ENCODE measurements around the gene THSD4. TPM values are rescaled to one million over a fixed set of nuclear protein-coding genes. Genes with fewer than 3 reads are reported as not detected.

Gene THSD4
- polyA plus RNA-seq, 1 donor (not counting 4 experiments of a cell fraction or from before 2014, with no cell fraction given) = 24.5 TPM

DNA sequence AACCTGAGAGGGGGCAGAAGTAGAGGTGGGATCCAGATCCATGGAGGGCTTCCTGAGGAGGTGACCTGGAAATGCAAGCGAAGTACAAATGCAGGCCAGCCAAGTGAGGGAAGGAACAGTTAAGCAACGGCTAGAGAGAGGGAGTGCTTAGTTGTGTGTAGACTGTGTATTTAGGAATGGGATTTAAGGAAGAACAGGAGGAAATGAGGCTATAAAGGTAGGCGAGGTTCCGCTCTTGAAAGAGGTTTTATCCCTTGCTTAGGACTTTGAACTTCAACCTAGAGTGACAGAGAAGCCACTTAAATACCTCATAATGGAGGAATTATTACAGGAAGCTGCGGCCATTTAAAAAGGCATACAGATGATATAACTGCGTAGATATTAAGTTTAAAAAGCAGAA lies 295.1 kb downstream of the THSD4 start:
- no peak for FAIRE-seq

DNA sequence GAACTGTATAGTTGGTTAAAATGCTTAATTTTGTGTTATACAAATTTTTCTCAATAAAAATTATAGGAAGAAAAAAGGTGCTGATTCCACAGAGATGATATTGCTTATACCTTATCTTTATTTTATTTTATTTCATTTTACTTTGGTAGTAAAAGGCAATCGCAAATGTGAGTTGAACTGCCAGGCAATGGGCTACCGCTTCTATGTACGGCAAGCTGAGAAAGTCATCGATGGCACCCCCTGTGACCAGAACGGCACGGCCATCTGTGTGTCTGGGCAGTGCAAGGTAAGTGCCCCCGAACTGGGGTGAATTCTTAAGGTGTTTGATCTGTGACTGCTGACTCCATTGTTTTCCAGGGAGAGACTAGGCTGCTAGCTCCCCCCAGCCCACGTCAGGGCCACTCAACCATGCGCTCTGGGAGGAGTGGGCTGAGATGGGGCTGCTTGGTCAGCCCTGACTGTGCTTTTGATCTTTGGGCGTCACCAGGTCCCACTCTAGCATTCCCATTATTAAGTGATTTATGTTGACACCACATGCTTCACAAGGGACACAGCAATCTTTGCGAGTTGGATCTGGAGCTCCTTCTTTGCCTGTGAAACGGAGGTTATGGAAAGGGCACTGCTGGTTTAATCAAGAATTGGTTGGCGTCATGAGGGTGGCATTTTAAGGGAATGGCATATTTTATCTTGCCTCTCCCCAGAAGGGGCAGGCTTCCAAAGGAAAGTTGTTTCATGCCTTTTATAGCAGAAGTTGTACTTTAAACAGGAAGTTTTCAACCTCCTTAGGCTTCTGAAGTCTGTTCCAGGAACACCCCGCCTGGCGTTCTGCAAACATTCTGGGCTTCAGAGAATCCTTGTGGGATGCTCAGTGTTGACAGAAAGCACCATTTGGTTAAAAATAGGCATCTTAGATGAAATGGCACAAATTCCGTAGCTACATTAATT lies 296.5 kb downstream of the THSD4 start:
- Histone ChIP-seq H3K36me3 (ENCODE audit: control insufficient read depth in 2 of 2, extremely low read depth in 1 of 2, insufficient read depth in 2 of 2, low read length in 2 of 2) (peaks cover 4 to 6% of the 10 kb centered on the region in 2 experiments), H3K27me3 (ENCODE audit: control insufficient read depth, extremely low read depth, insufficient read depth, low read length) (no peaks in the 10 kb centered on the region), H3K9me1 (ENCODE audit: control insufficient read depth, extremely low read depth, insufficient read depth, low read length) (no peaks in the 10 kb centered on the region), H3K9me3 (ENCODE audit: control insufficient read depth, low read depth, low read length) (no peaks in the 10 kb centered on the region), H3K4me1 (ENCODE audit: control insufficient read depth, extremely low read depth, insufficient read depth, low read length) (no peaks in the 10 kb centered on the region), H3K27ac (ENCODE audit: control insufficient read depth, insufficient read depth, low read length) (no peak overlapping the region), H3K4me2 (ENCODE audit: control insufficient read depth, extremely low read depth, insufficient read depth, low read depth, low read length) (no peak overlapping the region), H3K4me3 (ENCODE audit: control insufficient read depth in 2 of 3, extremely low read depth in 1 of 3, insufficient read depth in 2 of 3, low read depth in 1 of 3, low read length in 3 of 3) (no peak overlapping the region), H3K9ac (ENCODE audit: control insufficient read depth, extremely low read depth, insufficient read depth, low read length) (no peak overlapping the region), H2AFZ (ENCODE audit: control insufficient read depth, low read length) (no peak overlapping the region), H3K79me2 (ENCODE audit: control insufficient read depth, insufficient read depth, low read length) (no peaks in the 10 kb centered on the region), H4K20me1 (ENCODE audit: control insufficient read depth, extremely low read depth, insufficient read depth, low read length) (no peaks in the 10 kb centered on the region)
- TF ChIP-seq EZH2 (IDR thresholded peaks at IDR 0.05; ENCODE audit: low read length) = no peak
- TF ChIP-seq, protein P1, sequence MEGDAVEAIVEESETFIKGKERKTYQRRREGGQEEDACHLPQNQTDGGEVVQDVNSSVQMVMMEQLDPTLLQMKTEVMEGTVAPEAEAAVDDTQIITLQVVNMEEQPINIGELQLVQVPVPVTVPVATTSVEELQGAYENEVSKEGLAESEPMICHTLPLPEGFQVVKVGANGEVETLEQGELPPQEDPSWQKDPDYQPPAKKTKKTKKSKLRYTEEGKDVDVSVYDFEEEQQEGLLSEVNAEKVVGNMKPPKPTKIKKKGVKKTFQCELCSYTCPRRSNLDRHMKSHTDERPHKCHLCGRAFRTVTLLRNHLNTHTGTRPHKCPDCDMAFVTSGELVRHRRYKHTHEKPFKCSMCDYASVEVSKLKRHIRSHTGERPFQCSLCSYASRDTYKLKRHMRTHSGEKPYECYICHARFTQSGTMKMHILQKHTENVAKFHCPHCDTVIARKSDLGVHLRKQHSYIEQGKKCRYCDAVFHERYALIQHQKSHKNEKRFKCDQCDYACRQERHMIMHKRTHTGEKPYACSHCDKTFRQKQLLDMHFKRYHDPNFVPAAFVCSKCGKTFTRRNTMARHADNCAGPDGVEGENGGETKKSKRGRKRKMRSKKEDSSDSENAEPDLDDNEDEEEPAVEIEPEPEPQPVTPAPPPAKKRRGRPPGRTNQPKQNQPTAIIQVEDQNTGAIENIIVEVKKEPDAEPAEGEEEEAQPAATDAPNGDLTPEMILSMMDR (optimal IDR thresholded peaks at IDR 0.05 in 1 of 3, IDR thresholded peaks at IDR 0.05 in 1 of 3, conservative IDR thresholded peaks at IDR 0.05 in 1 of 3; ENCODE audit: extremely low read depth in 1 of 3, insufficient read depth in 2 of 3, low read length in 3 of 3) = no peak
- no peak for FAIRE-seq
- no peak for DNase-seq (ENCODE audit: low read depth, low spot score)
- dilution Hi-C loops (cut with MboI; ENCODE audit: extremely low pct_ligation_motif_present, low sequenced_read_pairs) = no loop called here

More for the DNA sequence above, 295.1 kb downstream of the THSD4 start:
- Histone ChIP-seq H4K20me1 (ENCODE audit: control insufficient read depth, extremely low read depth, insufficient read depth, low read length) (no peaks in the 10 kb centered on the region), H3K79me2 (ENCODE audit: control insufficient read depth, insufficient read depth, low read length) (no peaks in the 10 kb centered on the region), H3K4me2 (ENCODE audit: control insufficient read depth, extremely low read depth, insufficient read depth, low read depth, low read length) (no peak overlapping the region), H2AFZ (ENCODE audit: control insufficient read depth, low read length) (no peak overlapping the region), H3K27ac (ENCODE audit: control insufficient read depth, insufficient read depth, low read length) (no peak overlapping the region), H3K9ac (ENCODE audit: control insufficient read depth, extremely low read depth, insufficient read depth, low read length) (no peak overlapping the region), H3K9me3 (ENCODE audit: control insufficient read depth, low read depth, low read length) (no peaks in the 10 kb centered on the region), H3K4me3 (ENCODE audit: control insufficient read depth in 2 of 3, extremely low read depth in 1 of 3, insufficient read depth in 2 of 3, low read depth in 1 of 3, low read length in 3 of 3) (no peak overlapping the region), H3K9me1 (ENCODE audit: control insufficient read depth, extremely low read depth, insufficient read depth, low read length) (no peaks in the 10 kb centered on the region), H3K27me3 (ENCODE audit: control insufficient read depth, extremely low read depth, insufficient read depth, low read length) (no peaks in the 10 kb centered on the region), H3K36me3 (ENCODE audit: control insufficient read depth in 2 of 2, extremely low read depth in 1 of 2, insufficient read depth in 2 of 2, low read length in 2 of 2) (peaks cover 4 to 6% of the 10 kb centered on the region in 2 experiments), H3K4me1 (ENCODE audit: control insufficient read depth, extremely low read depth, insufficient read depth, low read length) (no peaks in the 10 kb centered on the region)
- dilution Hi-C loops (cut with MboI; ENCODE audit: extremely low pct_ligation_motif_present, low sequenced_read_pairs) = no loop called here
- no peak for DNase-seq (ENCODE audit: low read depth, low spot score)
- TF ChIP-seq EZH2 (IDR thresholded peaks at IDR 0.05; ENCODE audit: low read length) = no peak
- TF ChIP-seq, protein P1 (optimal IDR thresholded peaks at IDR 0.05 in 1 of 3, IDR thresholded peaks at IDR 0.05 in 1 of 3, conservative IDR thresholded peaks at IDR 0.05 in 1 of 3; ENCODE audit: extremely low read depth in 1 of 3, insufficient read depth in 2 of 3, low read length in 3 of 3) = no peak
